Pancreas (tissue), 10 donors: ENCODE measurements around the gene GTF2A1. TPM values are rescaled to one million over a fixed set of nuclear protein-coding genes. Genes with fewer than 3 reads are reported as not detected.

Experiments
- ATAC-seq, 4 donors: fragments of 200-7000 bp; cut with Tn5 transposase; one replicate each; pipeline versions ENCODE4 v1.8.0 to v1.9.1; 2020; ENCODE audit warnings: mild to moderate bottlenecking in 4 of 4, moderate library complexity in 4 of 4
- DNase-seq, 6 donors: peaks; one replicate each; pipeline ENCODE4 v3.0.0-alpha.2; 2020
- FAIRE-seq: peaks from 2 replicates; lab custom pipeline; 2012; peaks lifted over from hg19 to GRCh38; lab: Jason Lieb, UNC
- H3K27ac ChIP-seq, 4 donors: fragments of 200-600 bp; sonication (generic); 1 replicate in 3 of 4; 2 replicates in 1 of 4; pipeline versions ENCODE4 v1.5.0 to v1.8.0; 2020
- H3K27me3 ChIP-seq, 4 donors: fragments of 200-600 bp; one replicate each; pipeline ENCODE4 v1.8.0; 2021
- H3K36me3 ChIP-seq, 3 donors: fragments of 200-600 bp; sonication (generic) in 1 of 3; one replicate each; pipeline versions ENCODE4 v1.5.0 to v1.8.0; 2020 to 2021
- H3K4me1 ChIP-seq, 3 donors: fragments of 200-600 bp; one replicate each; pipeline ENCODE4 v1.8.0; 2021
- H3K4me3 ChIP-seq, 4 donors: fragments of 200-600 bp; sonication (generic) in 2 of 4; one replicate each; pipeline versions ENCODE4 v1.5.0 to v1.8.0; 2020 to 2021
- H3K9me3 ChIP-seq, 4 donors: fragments of 200-600 bp; one replicate each; pipeline ENCODE4 v1.8.0; 2021
- CTCF ChIP-seq, 4 donors: fragments of 200-600 bp; sonication (generic) in 3 of 4; IDR thresholded peaks; one replicate each; pipeline versions ENCODE4 v1.5.0 to v1.8.0; 2021; ENCODE audit warnings: antibody characterized with exemption in 4 of 4
- WGBS, 2 donors: extraction: QIAGEN DNeasy Blood & Tissue Kit; methylation state at CpG; one replicate each; pipeline ENCODE4 v1.1.7; 2013; 5-methylcytosine and 5-hydroxymethylcytosine counted together
- intact Hi-C, 3 donors: fragments of 100-400 bp; cut with DNase I; formaldehyde crosslinking; loops; one replicate each; pipeline versions ENCODE4 v1.11.1 to v1.14.2; 2022
- polyA plus RNA-seq, 2 donors: library from polyadenylated mRNA; stranded (reverse); fragments of 200-250 nt; gene quantifications; one replicate each; pipeline ENCODE4 v1.2.3, GENCODE V29; 2013
- total RNA-seq, 6 donors: library from RNA; stranded (reverse); fragmentation: NEBNext Ultra II Directional in 4 of 6; extraction: Animal tissue kit (Norgen Biotek cat#: 25700) in 4 of 6; gene quantifications; one replicate each; pipeline versions ENCODE4 v1.2.1 to v1.2.4, GENCODE V29; 2021 to 2023
- donor health status: healthy with polysubstance abuse.
- donor health status: DM: no; HTN: no; CAD: no; lungs with moderate emphysema.
- donor health status: DM: no; HTN: no; CAD: no.
- donor health status: control.
- donor health status: control.
- donor health status: Bipolar disorder and iron deficiency.
- donor health status: DM: yes; HTN: yes; CAD: no.
- donor health status: DM: no; HTN: no; CAD: no.
- donor health status: DM: no; HTN: no; CAD: no.
- donor health status: DM: yes; HTN: yes; CAD: no.

Gene GTF2A1
- total and polyA plus RNA-seq, 8 donors: 2.4 to 14.6 (median 10.5) TPM

DNA sequence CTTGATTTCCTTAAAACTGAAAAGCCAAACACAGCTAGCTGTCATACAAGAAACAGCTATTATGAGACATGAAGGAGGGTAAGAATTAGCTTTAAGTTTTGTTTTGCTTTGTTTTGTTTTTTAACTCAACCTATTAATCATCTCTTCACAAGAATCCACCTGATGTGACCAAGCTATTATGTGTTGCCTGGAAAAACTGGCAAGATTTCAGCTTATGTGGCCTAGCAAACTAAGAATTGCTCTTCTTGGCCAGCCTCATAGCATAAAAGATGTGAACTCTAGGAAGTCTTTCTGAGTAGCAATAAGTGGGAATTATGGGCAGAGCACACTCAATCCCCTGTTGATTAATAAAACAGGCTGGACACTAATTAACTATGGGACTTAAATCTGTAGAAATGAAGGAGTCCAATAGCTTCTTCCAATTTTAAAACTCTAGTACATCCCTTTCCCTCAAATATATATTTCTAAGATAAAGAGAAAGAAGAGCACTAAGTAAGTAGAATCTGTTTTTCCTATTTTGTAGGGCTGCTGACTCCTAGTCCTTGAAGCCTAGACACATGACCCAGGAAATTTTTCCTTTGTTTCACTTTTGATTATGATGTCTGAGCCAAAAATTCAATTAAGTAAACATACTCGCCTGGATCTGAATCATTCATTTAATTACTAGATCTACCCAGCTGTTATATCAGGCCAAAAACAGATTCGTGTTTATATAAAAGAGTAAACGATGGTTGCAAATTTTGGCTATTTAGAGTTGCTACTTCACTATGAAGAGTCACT is 75.7 kb downstream of the GTF2A1 start:
- no peak for FAIRE-seq
- TF ChIP-seq CTCF (IDR thresholded peaks at IDR 0.05): no peak
- H3K27me3 ChIP-seq: no peaks in the 10 kb centered on the region
- 28 to 32% methylated on average over 3 of the region's 3 CpGs for WGBS, 2 donors
- H3K27ac ChIP-seq: no peak overlapping the region
- ATAC-seq: peak in 2 of 4 donors; percentile 53 to 57
- H3K4me1 ChIP-seq: peaks cover 0 to 5% (median 0%) of the 10 kb centered on the region in 3 donors
- H3K36me3 ChIP-seq: no peaks in the 10 kb centered on the region
- intact Hi-C loops: no loop called here
- H3K9me3 ChIP-seq: no peaks in the 10 kb centered on the region
- H3K4me3 ChIP-seq: no peak overlapping the region
- DNase-seq: no peak

DNA sequence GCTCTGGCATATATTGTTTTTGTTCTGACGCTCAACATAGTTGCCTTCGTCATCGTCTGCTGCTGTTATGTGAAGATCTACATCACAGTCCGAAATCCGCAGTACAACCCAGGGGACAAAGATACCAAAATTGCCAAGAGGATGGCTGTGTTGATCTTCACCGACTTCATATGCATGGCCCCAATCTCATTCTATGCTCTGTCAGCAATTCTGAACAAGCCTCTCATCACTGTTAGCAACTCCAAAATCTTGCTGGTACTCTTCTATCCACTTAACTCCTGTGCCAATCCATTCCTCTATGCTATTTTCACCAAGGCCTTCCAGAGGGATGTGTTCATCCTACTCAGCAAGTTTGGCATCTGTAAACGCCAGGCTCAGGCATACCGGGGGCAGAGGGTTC is 77.0 kb downstream of the GTF2A1 start:
- WGBS, 2 donors: 94 to 95% methylated on average over 8 of the region's 8 CpGs
- intact Hi-C loops: no loop called here

DNA sequence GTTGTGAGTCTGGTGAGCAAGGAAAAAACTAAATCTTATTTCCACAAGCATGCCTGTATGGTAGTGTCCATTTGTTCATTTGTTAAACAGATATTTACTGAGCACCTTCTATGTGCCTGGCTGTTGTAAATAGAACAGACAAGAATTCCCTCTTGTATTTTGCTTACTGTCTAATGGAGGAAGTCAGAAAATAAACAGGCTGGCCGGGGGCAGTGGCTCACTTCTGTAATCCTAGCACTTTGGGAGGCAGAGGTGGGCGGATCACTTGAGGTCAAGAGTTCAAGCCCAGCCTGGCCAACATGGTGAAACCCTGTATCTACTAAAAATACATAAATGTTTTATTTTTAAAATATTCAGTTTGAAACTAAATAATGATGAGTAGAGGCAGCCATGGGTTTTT is 79.3 kb downstream of the GTF2A1 start:
- DNase-seq (no peak), ATAC-seq (no peak), FAIRE-seq (no peak)
- no peaks in the 10 kb centered on the region for H3K9me3 ChIP-seq
- 74 to 85% methylated on average over 2 of the region's 2 CpGs for WGBS, 2 donors
- intact Hi-C loops: no loop called here
- H3K4me1 ChIP-seq: peaks cover 0 to 5% (median 0%) of the 10 kb centered on the region in 3 donors
- no peaks in the 10 kb centered on the region for H3K36me3 ChIP-seq
- H3K27ac ChIP-seq: no peak overlapping the region
- no peaks in the 10 kb centered on the region for H3K27me3 ChIP-seq
- no peak for TF ChIP-seq CTCF (IDR thresholded peaks at IDR 0.05)
- no peak overlapping the region for H3K4me3 ChIP-seq

More for the DNA sequence above, 77.0 kb downstream of the GTF2A1 start:
- H3K9me3 ChIP-seq: no peaks in the 10 kb centered on the region
- TF ChIP-seq CTCF (IDR thresholded peaks at IDR 0.05): no peak
- no peaks in the 10 kb centered on the region for H3K36me3 ChIP-seq
- no peak overlapping the region for H3K4me3 ChIP-seq
- peaks cover 0 to 5% (median 0%) of the 10 kb centered on the region in 3 donors for H3K4me1 ChIP-seq
- ATAC-seq: no peak
- DNase-seq: no peak
- FAIRE-seq: no peak
- H3K27ac ChIP-seq: no peak overlapping the region
- no peaks in the 10 kb centered on the region for H3K27me3 ChIP-seq

DNA sequence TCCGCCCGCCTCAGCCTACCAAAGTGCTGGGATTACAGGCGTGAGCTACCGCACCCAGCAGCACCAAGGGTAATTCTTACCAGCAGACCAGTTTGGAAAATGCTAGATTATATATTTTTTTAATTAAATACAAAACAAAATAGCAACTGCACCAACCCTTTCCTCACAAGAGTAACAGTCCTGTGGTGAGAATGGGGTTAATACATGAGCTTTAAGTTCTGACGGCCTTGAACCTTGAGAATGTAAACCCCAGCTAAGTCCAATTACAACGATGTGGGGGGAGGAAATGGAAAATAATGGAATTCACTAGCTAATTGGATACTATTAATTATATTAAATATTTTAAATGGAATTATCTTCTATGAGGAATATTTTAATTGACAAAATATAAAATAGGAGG is 82.3 kb downstream of the GTF2A1 start:
- Histone ChIP-seq H3K27ac (no peak overlapping the region), H3K4me3 (no peak overlapping the region), H3K4me1 (no peaks in the 10 kb centered on the region), H3K36me3 (no peaks in the 10 kb centered on the region), H3K27me3 (no peaks in the 10 kb centered on the region), H3K9me3 (no peaks in the 10 kb centered on the region)
- 78 to 82% methylated on average over 6 of the region's 6 CpGs for WGBS, 2 donors
- intact Hi-C loops: no loop called here
- FAIRE-seq (no peak), DNase-seq (no peak), ATAC-seq (no peak)
- no peak for TF ChIP-seq CTCF (IDR thresholded peaks at IDR 0.05)

DNA sequence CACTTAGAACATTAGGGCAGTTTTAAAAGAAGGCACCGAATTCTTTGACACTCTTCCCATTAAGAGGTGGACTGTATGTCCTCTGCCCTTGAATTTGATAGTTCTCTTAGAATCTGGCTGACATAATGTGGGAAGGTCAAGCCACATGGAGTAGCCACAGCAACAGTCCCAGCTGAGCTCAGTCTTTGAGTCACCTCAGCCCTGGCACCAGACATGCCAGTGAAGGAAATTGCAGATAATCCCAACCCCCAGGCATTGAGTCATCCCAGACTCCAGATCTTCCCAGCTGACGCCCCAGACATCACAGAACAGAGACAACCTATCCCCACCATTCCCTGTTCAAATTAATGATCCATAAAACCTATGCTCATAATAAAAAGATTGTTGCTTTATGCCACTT is 83.4 kb downstream of the GTF2A1 start:
- Histone ChIP-seq H3K4me1 (no peaks in the 10 kb centered on the region), H3K27me3 (no peaks in the 10 kb centered on the region), H3K9me3 (no peaks in the 10 kb centered on the region), H3K27ac (no peak overlapping the region), H3K4me3 (no peak overlapping the region), H3K36me3 (no peaks in the 10 kb centered on the region)
- ATAC-seq (no peak), FAIRE-seq (no peak), DNase-seq (no peak)
- no peak for TF ChIP-seq CTCF (IDR thresholded peaks at IDR 0.05)
- 78 to 85% methylated on average over 2 of the region's 2 CpGs for WGBS, 2 donors
- intact Hi-C loops: no loop called here
